HG02623 (cell line): ENCODE results near the gene PSMB7.

Experiments used
- ATAC-seq: cut with Tn5 transposase; IDR thresholded peaks from one replicate; pipeline ENCODE4 v1.9.1; 2021; ENCODE audit warnings: moderate library complexity; ENCODE audit not compliant: unreplicated experiment

The PSMB7 gene

GRCh38 chr9:124358631-124359030, 56.6 kb downstream of the PSMB7 start:
- ATAC-seq = no peak

GRCh38 chr9:124357721-124358361, 57.4 kb downstream of the PSMB7 start:
- no peak for ATAC-seq

GRCh38 chr9:124356745-124357390, 58.4 kb downstream of the PSMB7 start:
- no peak for ATAC-seq

- ATAC-seq = no peak
Observed at GRCh38 chr9:124355941-124356744, 59.1 kb downstream of the PSMB7 start.

- ATAC-seq = no peak
Observed at GRCh38 chr9:124355039-124355940, 60.0 kb downstream of the PSMB7 start.

GRCh38 chr9:124354346-124355038, 60.8 kb downstream of the PSMB7 start:
- ATAC-seq = no peak

- ATAC-seq = no peak
Observed at GRCh38 chr9:124353811-124354274, 61.4 kb downstream of the PSMB7 start.

- no peak for ATAC-seq
Observed at GRCh38 chr9:124353166-124353768, 62.0 kb downstream of the PSMB7 start.

GRCh38 chr9:124352616-124353015, 62.6 kb downstream of the PSMB7 start:
- no peak for ATAC-seq

- ATAC-seq = no peak
Observed at GRCh38 chr9:124351672-124352468, 63.4 kb downstream of the PSMB7 start.

- no peak for ATAC-seq
Observed at GRCh38 chr9:124350494-124351263, 64.6 kb downstream of the PSMB7 start.

GRCh38 chr9:124349675-124350493, 65.4 kb downstream of the PSMB7 start:
- no peak for ATAC-seq

GRCh38 chr9:124349267-124349666, 66.0 kb downstream of the PSMB7 start:
- ATAC-seq = no peak

GRCh38 chr9:124348831-124349230, 66.4 kb downstream of the PSMB7 start:
- no peak for ATAC-seq

GRCh38 chr9:124348363-124348762, 66.9 kb downstream of the PSMB7 start:
- ATAC-seq = no peak

- ATAC-seq = no peak
Observed at GRCh38 chr9:124347968-124348358, 67.3 kb downstream of the PSMB7 start.

- no peak for ATAC-seq
Observed at GRCh38 chr9:124347206-124347967, 67.9 kb downstream of the PSMB7 start.
